Activated CD4-positive, alpha-beta T cell treated with anti-CD3 and anti-CD28 coated beads, Interleukin-2, amount 10 ng/mL, durations not matched to agents 7 days and 5 days (primary cell): Measurements from ENCODE around the gene ABITRAM. TPM values are rescaled to one million over a fixed set of nuclear protein-coding genes. Genes with fewer than 3 reads are reported as not detected.
"Not testable (repeated sequence)": the region's sequence is repeated elsewhere in the genome, so short reads cannot be mapped to it uniquely, and the experiment has no call there.

Source experiments
- CTCF ChIA-PET: fragments of 350-600 bp; sonication (Branson Sonifier 250); formaldehyde crosslinking; loops from one replicate; lab custom pipeline; 2021; ENCODE audit warnings: antibody characterized with exemption; lab: Charles Lee
- POLR2A ChIA-PET: fragments of 350-600 bp; sonication (Branson Sonifier 250); formaldehyde crosslinking; loops from one replicate; lab custom pipeline; 2021; ENCODE audit warnings: antibody characterized with exemption; lab: Charles Lee
- DNase-seq: peaks from one replicate; pipeline ENCODE4 v3.0.0-alpha.2; 2020
- H3K27ac Mint-ChIP-seq: one replicate; pipeline ENCODE4 v1.8.0; 2021; ENCODE audit warnings: mild to moderate bottlenecking, moderate library complexity, mixed read lengths
- H3K27me3 Mint-ChIP-seq: one replicate; pipeline ENCODE4 v1.8.0; 2021; ENCODE audit warnings: mixed read lengths
- H3K36me3 Mint-ChIP-seq: one replicate; pipeline ENCODE4 v1.8.0; 2021; ENCODE audit warnings: low read depth, mixed read lengths
- H3K4me1 Mint-ChIP-seq: one replicate; pipeline ENCODE4 v1.8.0; 2021; ENCODE audit warnings: mixed read lengths
- H3K4me3 Mint-ChIP-seq: one replicate; pipeline ENCODE4 v1.8.0; 2021; ENCODE audit warnings: mild to moderate bottlenecking, moderate library complexity, mixed read lengths
- H3K9me3 Mint-ChIP-seq: one replicate; pipeline ENCODE4 v1.8.0; 2021; ENCODE audit warnings: mixed read lengths
- total RNA-seq, 2 experiments: library from RNA; stranded (reverse); gene quantifications; one replicate each; pipeline ENCODE4 v1.2.3, GENCODE V29; 2021

Gene ABITRAM
- total RNA-seq, 2 experiments from 2014 or later, result 11.8 to 13.9 TPM

- POLR2A ChIA-PET, result no interaction called here
These were observed 5.8 kb downstream of the ABITRAM start for GRCh38 chr9:108939975-108940374.

GRCh38 chr9:108950168-108950567 is 16.0 kb downstream of the ABITRAM start:
- no peak overlapping the region for H3K4me3 Mint-ChIP-seq
- H3K9me3 Mint-ChIP-seq, result no peaks in the 10 kb centered on the region
- ChIA-PET CTCF (interaction anchor here (0.7 to 1.3 kb wide), 4 partner anchors 13 to 841 kb away, joined by 3 to 5 read pairs (median 4); no protein-coding TSS in a partner anchor), POLR2A (no interaction called here)
- no peaks in the 10 kb centered on the region for H3K27me3 Mint-ChIP-seq
- no peaks in the 10 kb centered on the region for H3K36me3 Mint-ChIP-seq
- DNase-seq, result no peak
- H3K4me1 Mint-ChIP-seq, result no peaks in the 10 kb centered on the region
- no peak overlapping the region for H3K27ac Mint-ChIP-seq

More at GRCh38 chr9:108939975-108940374, 5.8 kb downstream of the ABITRAM start:
- Mint-ChIP-seq H3K36me3 (peaks cover 8% of the 10 kb centered on the region), H3K9me3 (no peaks in the 10 kb centered on the region), H3K4me1 (peaks cover 5% of the 10 kb centered on the region), H3K27ac (no peak overlapping the region), H3K27me3 (no peaks in the 10 kb centered on the region), H3K4me3 (no peak overlapping the region)
- DNase-seq, result no peak
- CTCF ChIA-PET, result interaction anchor here (0.6 kb wide), 1 partner anchor 59 kb away, joined by 3 read pairs; no protein-coding TSS in a partner anchor

GRCh38 chr9:108951578-108951977 is 17.4 kb downstream of the ABITRAM start:
- POLR2A ChIA-PET, result no interaction called here
- Mint-ChIP-seq H3K4me1 (no peaks in the 10 kb centered on the region), H3K27me3 (no peaks in the 10 kb centered on the region), H3K36me3 (no peaks in the 10 kb centered on the region), H3K9me3 (no peaks in the 10 kb centered on the region), H3K27ac (no peak overlapping the region), H3K4me3 (no peak overlapping the region)
- no peak for DNase-seq
- CTCF ChIA-PET, result interaction anchor here (0.5 kb wide), 1 partner anchor 1457 kb away, joined by 3 read pairs; no protein-coding TSS in a partner anchor

GRCh38 chr9:108953983-108954574 is 19.9 kb downstream of the ABITRAM start:
- Mint-ChIP-seq H3K27ac (no peak overlapping the region), H3K4me3 (no peak overlapping the region), H3K36me3 (no peaks in the 10 kb centered on the region), H3K27me3 (no peaks in the 10 kb centered on the region), H3K9me3 (no peaks in the 10 kb centered on the region), H3K4me1 (no peaks in the 10 kb centered on the region)
- ChIA-PET POLR2A (no interaction called here), CTCF (interaction anchor here (0.5 to 1.3 kb wide), 3 partner anchors 13 to 295 kb away, joined by 3 to 4 read pairs (median 4); no protein-coding TSS in a partner anchor)
- DNase-seq, result no peak

- POLR2A ChIA-PET, result interaction anchor here (0.6 kb wide), 1 partner anchor 155 kb away, joined by 3 read pairs; no protein-coding TSS in a partner anchor
- no peaks in the 10 kb centered on the region for H3K27me3 Mint-ChIP-seq
- no peaks in the 10 kb centered on the region for H3K9me3 Mint-ChIP-seq
- no peak overlapping the region for H3K4me3 Mint-ChIP-seq
- DNase-seq, result no peak
- no peaks in the 10 kb centered on the region for H3K36me3 Mint-ChIP-seq
- no peak overlapping the region for H3K27ac Mint-ChIP-seq
- CTCF ChIA-PET, result no interaction called here
- H3K4me1 Mint-ChIP-seq, result no peaks in the 10 kb centered on the region
These were observed 21.9 kb downstream of the ABITRAM start for GRCh38 chr9:108956022-108956630.

GRCh38 chr9:108956631-108957026 is 22.4 kb downstream of the ABITRAM start:
- POLR2A ChIA-PET, result interaction anchor here (0.6 kb wide), 1 partner anchor 154 kb away, joined by 3 read pairs; no protein-coding TSS in a partner anchor
- no peaks in the 10 kb centered on the region for H3K9me3 Mint-ChIP-seq
- no peak overlapping the region for H3K27ac Mint-ChIP-seq
- no peaks in the 10 kb centered on the region for H3K4me1 Mint-ChIP-seq
- no peak overlapping the region for H3K4me3 Mint-ChIP-seq
- H3K27me3 Mint-ChIP-seq, result no peaks in the 10 kb centered on the region
- CTCF ChIA-PET, result no interaction called here
- no peaks in the 10 kb centered on the region for H3K36me3 Mint-ChIP-seq
- no peak for DNase-seq

GRCh38 chr9:108960331-108960730 is 26.1 kb downstream of the ABITRAM start:
- Mint-ChIP-seq H3K36me3 (no peaks in the 10 kb centered on the region), H3K9me3 (no peaks in the 10 kb centered on the region), H3K4me3 (no peak overlapping the region), H3K4me1 (no peaks in the 10 kb centered on the region), H3K27me3 (no peaks in the 10 kb centered on the region), H3K27ac (no peak overlapping the region)
- ChIA-PET CTCF (no interaction called here), POLR2A (no interaction called here)
- no peak for DNase-seq

GRCh38 chr9:108961151-108961550 is 27.0 kb downstream of the ABITRAM start:
- H3K27ac Mint-ChIP-seq, result no peak overlapping the region
- H3K36me3 Mint-ChIP-seq, result no peaks in the 10 kb centered on the region
- ChIA-PET POLR2A (no interaction called here), CTCF (interaction anchor here (0.9 kb wide), 1 partner anchor 10 kb away, joined by 3 read pairs; no protein-coding TSS in a partner anchor)
- no peak for DNase-seq
- H3K9me3 Mint-ChIP-seq, result no peaks in the 10 kb centered on the region
- H3K27me3 Mint-ChIP-seq, result no peaks in the 10 kb centered on the region
- H3K4me3 Mint-ChIP-seq, result no peak overlapping the region
- H3K4me1 Mint-ChIP-seq, result no peaks in the 10 kb centered on the region

GRCh38 chr9:108963459-108964143 is 29.4 kb downstream of the ABITRAM start:
- Mint-ChIP-seq H3K9me3 (no peaks in the 10 kb centered on the region), H3K27ac (no peak overlapping the region), H3K4me3 (no peak overlapping the region), H3K36me3 (no peaks in the 10 kb centered on the region), H3K4me1 (no peaks in the 10 kb centered on the region), H3K27me3 (no peaks in the 10 kb centered on the region)
- ChIA-PET POLR2A (no interaction called here), CTCF (interaction anchor here (1.0 kb wide), 1 partner anchor 13 kb away, joined by 3 read pairs; no protein-coding TSS in a partner anchor)
- DNase-seq, result no peak

GRCh38 chr9:108967916-108968315 is 33.7 kb downstream of the ABITRAM start:
- no peak for DNase-seq
- ChIA-PET CTCF (no interaction called here), POLR2A (no interaction called here)
- Mint-ChIP-seq H3K4me3 (no peak overlapping the region), H3K4me1 (no peaks in the 10 kb centered on the region), H3K9me3 (peaks cover 10% of the 10 kb centered on the region), H3K36me3 (peaks cover 11% of the 10 kb centered on the region), H3K27ac (no peak overlapping the region), H3K27me3 (no peaks in the 10 kb centered on the region)

GRCh38 chr9:108971392-108971791 is 37.2 kb downstream of the ABITRAM start:
- H3K9me3 Mint-ChIP-seq, POLR2A ChIA-PET, H3K4me1 Mint-ChIP-seq, DNase-seq, H3K27me3 Mint-ChIP-seq, H3K4me3 Mint-ChIP-seq, H3K27ac Mint-ChIP-seq: not testable (repeated sequence)
- H3K36me3 Mint-ChIP-seq, result peaks cover 13% of the 10 kb centered on the region
- CTCF ChIA-PET, result interaction anchor here (0.8 to 1.3 kb wide), 3 partner anchors 10 to 25 kb away, joined by 3 to 4 read pairs (median 3); no protein-coding TSS in a partner anchor

- DNase-seq, result no peak
- H3K36me3 Mint-ChIP-seq, result peaks cover 13% of the 10 kb centered on the region
- CTCF ChIA-PET, result interaction anchor here (1.1 kb wide), 1 partner anchor 73 kb away, joined by 3 read pairs; no protein-coding TSS in a partner anchor
- no peaks in the 10 kb centered on the region for H3K4me1 Mint-ChIP-seq
- no peaks in the 10 kb centered on the region for H3K27me3 Mint-ChIP-seq
- H3K4me3 Mint-ChIP-seq, result no peak overlapping the region
- H3K9me3 Mint-ChIP-seq, result peaks cover 10% of the 10 kb centered on the region
- no peak overlapping the region for H3K27ac Mint-ChIP-seq
- POLR2A ChIA-PET, result no interaction called here
These were observed 38.0 kb downstream of the ABITRAM start for GRCh38 chr9:108972186-108972585.
